Prostate gland (tissue), 2 donors: ENCODE data around the gene NBEA.

Experiments
- POLR2A ChIP-seq: fragments of 450-650 bp; IDR thresholded peaks from one replicate; pipeline ENCODE4 v1.6.1; 2016; ENCODE audit warnings: antibody characterized with exemption, mild to moderate bottlenecking
- TF ChIP-seq, protein P1 (sequence below), 4 experiments: fragments of 200-600 bp in 2 of 4; fragments of 450-650 bp in 2 of 4; sonication (generic) in 2 of 4; IDR thresholded peaks; 1 replicate in 3 of 4; 2 replicates in 1 of 4; pipeline ENCODE4 v1.5.1; 2016 to 2019; ENCODE audit warnings: antibody characterized with exemption in 4 of 4, mild to moderate bottlenecking in 2 of 4, moderate library complexity in 2 of 4

- TF ChIP-seq, protein P1, sequence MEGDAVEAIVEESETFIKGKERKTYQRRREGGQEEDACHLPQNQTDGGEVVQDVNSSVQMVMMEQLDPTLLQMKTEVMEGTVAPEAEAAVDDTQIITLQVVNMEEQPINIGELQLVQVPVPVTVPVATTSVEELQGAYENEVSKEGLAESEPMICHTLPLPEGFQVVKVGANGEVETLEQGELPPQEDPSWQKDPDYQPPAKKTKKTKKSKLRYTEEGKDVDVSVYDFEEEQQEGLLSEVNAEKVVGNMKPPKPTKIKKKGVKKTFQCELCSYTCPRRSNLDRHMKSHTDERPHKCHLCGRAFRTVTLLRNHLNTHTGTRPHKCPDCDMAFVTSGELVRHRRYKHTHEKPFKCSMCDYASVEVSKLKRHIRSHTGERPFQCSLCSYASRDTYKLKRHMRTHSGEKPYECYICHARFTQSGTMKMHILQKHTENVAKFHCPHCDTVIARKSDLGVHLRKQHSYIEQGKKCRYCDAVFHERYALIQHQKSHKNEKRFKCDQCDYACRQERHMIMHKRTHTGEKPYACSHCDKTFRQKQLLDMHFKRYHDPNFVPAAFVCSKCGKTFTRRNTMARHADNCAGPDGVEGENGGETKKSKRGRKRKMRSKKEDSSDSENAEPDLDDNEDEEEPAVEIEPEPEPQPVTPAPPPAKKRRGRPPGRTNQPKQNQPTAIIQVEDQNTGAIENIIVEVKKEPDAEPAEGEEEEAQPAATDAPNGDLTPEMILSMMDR (IDR thresholded peaks at IDR 0.05): no peak
- TF ChIP-seq POLR2A: no peak
Measured at GRCh38 chr13:35465371-35465770, 523.3 kb downstream of the NBEA start.
